Islet of Langerhans (tissue), 1 donor: ENCODE results near the gene PDIA3.
"Not testable (repeated sequence)": the region's sequence is repeated elsewhere in the genome, so short reads cannot be mapped to it uniquely, and the experiment has no call there.

Experiments used
- FAIRE-seq: peaks from one replicate; lab custom pipeline; 2011; peaks lifted over from hg19 to GRCh38; lab: Jason Lieb, UNC

Gene PDIA3

GRCh38 chr15:43746245-43746902 is at the start of gene PDIA3:
TSS of gene PDIA3 (plus strand) at chr15:43746438. CDS start at chr15:43746540, 102 bp downstream.
- not testable (repeated sequence) for FAIRE-seq

- no peak for FAIRE-seq
These were observed 44.1 kb upstream of the PDIA3 start for GRCh38 chr15:43702174-43702573.

GRCh38 chr15:43702701-43703424 is 43.4 kb upstream of the PDIA3 start:
- FAIRE-seq = no peak

GRCh38 chr15:43710431-43711131 is 35.7 kb upstream of the PDIA3 start:
- FAIRE-seq = not testable (repeated sequence)

- FAIRE-seq = no peak
These were observed 23.1 kb upstream of the PDIA3 start for GRCh38 chr15:43723151-43723550.

GRCh38 chr15:43726306-43726705 is 19.9 kb upstream of the PDIA3 start:
- FAIRE-seq = not testable (repeated sequence)

- not testable (repeated sequence) for FAIRE-seq
These were observed 18.0 kb upstream of the PDIA3 start for GRCh38 chr15:43728053-43728725.

- FAIRE-seq = no peak
These were observed 10.8 kb upstream of the PDIA3 start for GRCh38 chr15:43735416-43735815.

- FAIRE-seq = not testable (repeated sequence)
These were observed 668 bp downstream of the PDIA3 start for GRCh38 chr15:43746903-43747309.

- no peak for FAIRE-seq
These were observed 2.1 kb downstream of the PDIA3 start for GRCh38 chr15:43748376-43748775.

GRCh38 chr15:43749690-43750345 is 3.6 kb downstream of the PDIA3 start:
- FAIRE-seq = no peak

GRCh38 chr15:43751885-43752284 is 5.6 kb downstream of the PDIA3 start:
- FAIRE-seq = no peak

- no peak for FAIRE-seq
These were observed 16.6 kb downstream of the PDIA3 start for GRCh38 chr15:43762824-43763223.

- no peak for FAIRE-seq
These were observed 17.7 kb downstream of the PDIA3 start for GRCh38 chr15:43763819-43764446.

GRCh38 chr15:43769584-43770228 is 23.5 kb downstream of the PDIA3 start:
- peak; percentile 82 for FAIRE-seq

GRCh38 chr15:43771816-43772215 is 25.6 kb downstream of the PDIA3 start:
- no peak for FAIRE-seq

GRCh38 chr15:43772624-43773023 is 26.4 kb downstream of the PDIA3 start:
- no peak for FAIRE-seq

GRCh38 chr15:43774062-43774461 is 27.8 kb downstream of the PDIA3 start:
- FAIRE-seq = no peak

GRCh38 chr15:43775411-43775965 is 29.2 kb downstream of the PDIA3 start:
- no peak for FAIRE-seq

GRCh38 chr15:43776101-43776717 is 30.0 kb downstream of the PDIA3 start:
- no peak for FAIRE-seq
